GM12878 (cell line): Measurements from ENCODE around the gene GINS2. TPM values are rescaled to one million over a fixed set of nuclear protein-coding genes. Genes with fewer than 3 reads are reported as not detected.
A peak's percentile ranks its signal among the peaks of the same experiment; 100 is the strongest.

Experiments
- ATAC-seq: fragments of 200-7000 bp; cut with Tn5 transposase; 3 replicates; pipeline ENCODE4 v1.9.1; 2020; ENCODE audit warnings: mild to moderate bottlenecking, moderate library complexity
- BruUV-seq: library from RNA; stranded (reverse); fragments of 400-500 nt; replicated peaks from 2 replicates; lab custom pipeline; 2021; lab: Mats Ljungman, UMichigan
- CTCF ChIA-PET: fragments of 300-600 bp; sonication (Branson Sonifier 250); formaldehyde crosslinking; extraction: SDS; loops from one replicate; lab custom pipeline; 2021; ENCODE audit warnings: inconsistent platforms; lab: Yijun Ruan, JAX
- POLR2A ChIA-PET: fragments of 350-600 bp; formaldehyde crosslinking; extraction: SDS; loops from one replicate; lab custom pipeline; 2021; ENCODE audit warnings: inconsistent platforms; lab: Charles Lee
- RAD21 ChIA-PET: fragments of 300-600 bp; sonication (Branson Sonifier 250); formaldehyde crosslinking; loops from one replicate; lab custom pipeline; 2023; ENCODE audit warnings: antibody characterized with exemption; ENCODE audit not compliant: unreplicated experiment; lab: Charles Lee
- SMC1A ChIA-PET: fragments of 300-600 bp; sonication (Branson Sonifier 250); formaldehyde crosslinking; loops from one replicate; lab custom pipeline; 2023; ENCODE audit not compliant: unreplicated experiment, uncharacterized antibody; lab: Charles Lee
- DNase-seq: peaks from one replicate; pipeline ENCODE4 v3.0.0-alpha.2; 2011; ENCODE audit warnings: low read depth, low spot score
- FAIRE-seq: peaks from 3 replicates; lab custom pipeline; 2011; peaks lifted over from hg19 to GRCh38; lab: Jason Lieb, UNC
- H2AFZ ChIP-seq: 2 replicates; pipeline ENCODE4 v1.6.0; 2011; ENCODE audit warnings: low read depth, low read length, control low read depth; ENCODE audit not compliant: control insufficient read depth
- H3K27ac ChIP-seq: 2 replicates; pipeline ENCODE4 v1.5.1; 2011; ENCODE audit warnings: control low read depth; ENCODE audit not compliant: control insufficient read depth, insufficient read depth
- H3K27me3 ChIP-seq, 2 experiments: replicated peaks in 1 of 2; 2 replicates each; pipeline versions ENCODE4 v1.6.0 to v1.6.1; 2011; ENCODE audit warnings: low read length in 1 of 2; ENCODE audit not compliant: control insufficient read depth in 2 of 2, insufficient read depth in 2 of 2
- H3K36me3 ChIP-seq, 2 experiments: 2 replicates each; pipeline ENCODE4 v1.5.1; 2011; ENCODE audit warnings: low read length in 1 of 2; ENCODE audit not compliant: control insufficient read depth in 2 of 2, insufficient read depth in 2 of 2
- H3K4me1 ChIP-seq: 2 replicates; pipeline ENCODE4 v1.6.1; 2011; ENCODE audit warnings: mild to moderate bottlenecking, low read length, moderate library complexity, mixed read lengths; ENCODE audit not compliant: control insufficient read depth, insufficient read depth
- H3K4me2 ChIP-seq: 2 replicates; pipeline ENCODE4 v1.6.0; 2011; ENCODE audit warnings: control low read depth; ENCODE audit not compliant: control insufficient read depth, insufficient read depth
- H3K4me3 ChIP-seq: fragments of 200-600 bp; sonication (generic); 2 replicates; pipeline ENCODE4 v1.5.1; 2016
- H3K79me2 ChIP-seq: 2 replicates; pipeline ENCODE4 v1.6.0; 2011; ENCODE audit warnings: low read length; ENCODE audit not compliant: control insufficient read depth, insufficient read depth
- H3K9ac ChIP-seq: 2 replicates; pipeline ENCODE4 v1.8.0; 2011; ENCODE audit warnings: low read length, control low read depth, mixed read lengths; ENCODE audit not compliant: control insufficient read depth, insufficient read depth
- H3K9me3 ChIP-seq: replicated peaks from 3 replicates; pipeline ENCODE4 v1.5.1; 2011; ENCODE audit warnings: mild to moderate bottlenecking, low read length; ENCODE audit not compliant: control insufficient read depth, insufficient read depth
- H4K20me1 ChIP-seq: 2 replicates; pipeline ENCODE4 v1.6.0; 2011; ENCODE audit not compliant: control insufficient read depth, insufficient read depth
- BCL3 ChIP-seq: IDR thresholded peaks from 2 replicates; pipeline ENCODE4 v1.6.1; 2011; ENCODE audit warnings: borderline replicate concordance, low read depth, mild to moderate bottlenecking, moderate library complexity, low read length; ENCODE audit not compliant: insufficient read depth, poor library complexity, severe bottlenecking
- CBFB ChIP-seq: IDR thresholded peaks from 2 replicates; pipeline ENCODE4 v1.6.1; 2016; ENCODE audit warnings: antibody characterized with exemption, low read depth
- IKZF2 ChIP-seq, 2 experiments: fragments of 450-650 bp; IDR thresholded peaks; 2 replicates each; pipeline ENCODE4 v1.6.1; 2017; ENCODE audit warnings: mild to moderate bottlenecking in 2 of 2, moderate library complexity in 2 of 2
- IRF3 ChIP-seq: fragments of 450-650 bp; IDR thresholded peaks from 2 replicates; pipeline ENCODE4 v1.6.1; 2014; ENCODE audit warnings: mild to moderate bottlenecking
- PML ChIP-seq: IDR thresholded peaks from 2 replicates; pipeline ENCODE4 v1.6.1; 2012; ENCODE audit warnings: low read length, inconsistent platforms
- SRF ChIP-seq, 2 experiments: IDR thresholded peaks; 2 replicates each; pipeline ENCODE4 v1.6.1; 2011; ENCODE audit warnings: low read depth in 2 of 2, low read length in 2 of 2, mild to moderate bottlenecking in 1 of 2, moderate library complexity in 1 of 2
- STAT1 ChIP-seq: fragments of 450-650 bp; conservative IDR thresholded peaks from 2 replicates; pipeline ENCODE4 v1.6.1; 2014; ENCODE audit warnings: antibody characterized with exemption, mild to moderate bottlenecking
- TCF3 ChIP-seq: IDR thresholded peaks from 2 replicates; pipeline ENCODE4 v1.6.1; 2012; ENCODE audit warnings: low read depth, mild to moderate bottlenecking, low read length, borderline replicate concordance; ENCODE audit not compliant: insufficient read depth
- ZBTB4 ChIP-seq: fragments of 450-650 bp; formaldehyde crosslinking; IDR thresholded peaks from 2 replicates; pipeline ENCODE4 v1.4.0; 2022; ENCODE audit warnings: mild to moderate bottlenecking, moderate library complexity
- ZNF592 ChIP-seq: fragments of 450-650 bp; IDR thresholded peaks from 2 replicates; pipeline ENCODE4 v1.6.1; 2017; ENCODE audit warnings: mild to moderate bottlenecking, moderate library complexity
- WGBS: methylation state at CpG from one replicate; pipeline ENCODE4 v1.1.6; 2016; ENCODE audit warnings: low lambda C conversion rate; ENCODE audit not compliant: insufficient replicate concordance, insufficient coverage; ENCODE audit errors: missing lambda C conversion rate; 5-methylcytosine and 5-hydroxymethylcytosine counted together
- in situ Hi-C: fragments of 300-500 bp; cut with MboI; formaldehyde crosslinking; loops from 9 replicates; pipeline ENCODE4 v1.14.3; 2018; ENCODE audit warnings: mixed read lengths
- intact Hi-C: fragments of 100-400 bp; cut with micrococcal nuclease; formaldehyde crosslinking; loops from one replicate; pipeline ENCODE4 v1.14.2; 2022; ENCODE audit not compliant: unreplicated experiment
- polyA plus RNA-seq, 11 experiments: library from polyadenylated mRNA; depleted of rRNA in 4 of 11; unstranded in 6 of 11; stranded (reverse) in 5 of 11; fragments of >200 nt; fragmentation: Nextera tagmentation in 4 of 11; fragmentation: Illumina TruSeq in 1 of 11; extraction: Ambion mirVana in 4 of 11; extraction: Trizol in 1 of 11; gene quantifications; 1 replicate in 1 of 11; 2 replicates in 10 of 11; pipeline versions ENCODE4 v1.2.1 to v1.2.3, GENCODE V29; 2011 to 2016; ENCODE audit warnings: inconsistent platforms in 2 of 11, missing spikeins in 2 of 11, low read depth in 1 of 11
- total RNA-seq, 4 experiments: library from RNA; depleted of rRNA in 3 of 4; stranded (reverse); fragments of >200 nt in 3 of 4; fragmentation: Illumina TruSeq in 1 of 4; extraction: Trizol in 1 of 4; gene quantifications; 2 replicates each; pipeline versions ENCODE4 v1.2.1 to v1.2.3, GENCODE V29; 2013 to 2021

The GINS2 gene
- total and polyA plus RNA-seq, 10 of the 15 experiments (the other 5 are each of a cell fraction or from before 2014, with no cell fraction given) = 42.7 to 90.8 (median 57.0) TPM

- RAD21 ChIA-PET = interaction anchor here (1.1 to 1.5 kb wide), 2 partner anchors 18 to 324 kb away, joined by 3 read pairs; no protein-coding TSS in a partner anchor
- in situ Hi-C loops (loop anchor here (5.0 kb wide), 1 partner anchor 61 kb away; no protein-coding TSS in a partner anchor), intact Hi-C loops (loop anchor here (1.0 to 10.0 kb wide), 5 partner anchors 39 to 324 kb away; no protein-coding TSS in a partner anchor)
- no peak for DNase-seq
- H3K4me2 ChIP-seq = no peak overlapping the region
- H3K4me3 ChIP-seq = no peak overlapping the region
- H3K27ac ChIP-seq = no peak overlapping the region
- POLR2A ChIA-PET = interaction anchor here (0.6 kb wide), 1 partner anchor 26 kb away, joined by 4 read pairs; no protein-coding TSS in a partner anchor
- no peaks in the 10 kb centered on the region for H3K27me3 ChIP-seq
- H3K79me2 ChIP-seq = no peaks in the 10 kb centered on the region
- FAIRE-seq = no peak
- H3K9me3 ChIP-seq = no peaks in the 10 kb centered on the region
- SMC1A ChIA-PET = interaction anchor here (0.8 to 1.0 kb wide), 4 partner anchors 38 to 298 kb away, joined by 3 to 4 read pairs (median 4); no protein-coding TSS in a partner anchor
- no TSS peak for BruUV-seq
- no peak overlapping the region for H3K9ac ChIP-seq
- CTCF ChIA-PET = interaction anchor here (0.6 to 6.4 kb wide), 19 partner anchors 11 to 604 kb away, joined by 3 to 36 read pairs (median 4); no protein-coding TSS in a partner anchor
- 15% methylated on average over 11 of the region's 11 CpGs for WGBS
- H2AFZ ChIP-seq = no peak overlapping the region
- H3K36me3 ChIP-seq = no peaks in the 10 kb centered on the region
- no peaks in the 10 kb centered on the region for H3K4me1 ChIP-seq
- ATAC-seq = peak; percentile 56
- H4K20me1 ChIP-seq = no peaks in the 10 kb centered on the region
- TF ChIP-seq PML (no peak), IKZF2 (IDR thresholded peaks at IDR 0.05) (no peak), IRF3 (no peak), ZBTB4 (no peak), BCL3 (no peak), CBFB (no peak), SRF (IDR thresholded peaks at IDR 0.05; ENCODE audit: low read depth in 2 of 2, low read length in 2 of 2) (no peak), TCF3 (no peak), ZNF592 (no peak), STAT1 (no peak)
These were observed 29.9 kb upstream of the GINS2 start for GRCh38 chr16:85718682-85719081.
